Smooth muscle cell (in vitro differentiated cells): ENCODE measurements around the gene SLC25A21. TPM values are rescaled to one million over a fixed set of nuclear protein-coding genes. Genes with fewer than 3 reads are reported as not detected.

Experiments
- DNase-seq: peaks from one replicate; lab custom pipeline; 2025; ENCODE audit not compliant: unreplicated experiment; lab: John Stamatoyannopoulos, UW
- H2AFZ ChIP-seq: fragments of 200-600 bp; sonication (generic); 2 replicates; pipeline ENCODE4 v1.6.0; 2016; ENCODE audit warnings: antibody characterized with exemption, low read depth, mild to moderate bottlenecking
- H3F3A ChIP-seq: fragments of 200-600 bp; sonication (generic); 2 replicates; pipeline ENCODE4 v1.6.0; 2017; ENCODE audit warnings: antibody characterized with exemption, low read depth
- H3K27ac ChIP-seq: fragments of 200-600 bp; sonication (generic); 2 replicates; pipeline ENCODE4 v1.5.1; 2016; ENCODE audit warnings: low read depth, mild to moderate bottlenecking
- H3K27me3 ChIP-seq: fragments of 200-600 bp; sonication (generic); 2 replicates; pipeline ENCODE4 v1.6.1; 2016; ENCODE audit warnings: low read depth, mild to moderate bottlenecking
- H3K36me3 ChIP-seq: fragments of 200-600 bp; sonication (generic); 2 replicates; pipeline ENCODE4 v1.5.1; 2016; ENCODE audit warnings: low read depth
- H3K4me1 ChIP-seq: fragments of 200-600 bp; sonication (generic); 2 replicates; pipeline ENCODE4 v1.5.1; 2016; ENCODE audit warnings: low read depth
- H3K4me2 ChIP-seq: fragments of 200-600 bp; sonication (generic); 2 replicates; pipeline ENCODE4 v1.6.0; 2016; ENCODE audit warnings: mild to moderate bottlenecking
- H3K4me3 ChIP-seq: fragments of 200-600 bp; sonication (generic); 2 replicates; pipeline ENCODE4 v1.5.1; 2016; ENCODE audit warnings: mild to moderate bottlenecking
- H3K79me2 ChIP-seq: fragments of 200-600 bp; sonication (generic); 2 replicates; pipeline ENCODE4 v1.6.0; 2016; ENCODE audit warnings: low read depth, mild to moderate bottlenecking
- H3K9ac ChIP-seq: fragments of 200-600 bp; sonication (generic); 2 replicates; pipeline ENCODE4 v1.6.0; 2016; ENCODE audit warnings: low read depth
- H3K9me3 ChIP-seq: fragments of 200-600 bp; sonication (generic); replicated peaks from 2 replicates; pipeline ENCODE4 v1.5.1; 2016; ENCODE audit warnings: low read depth
- H4K20me1 ChIP-seq: fragments of 200-600 bp; sonication (generic); 2 replicates; pipeline ENCODE4 v1.6.0; 2016; ENCODE audit warnings: low read depth
- WGBS: methylation state at CpG from one replicate; pipeline ENCODE4 v1.1.7; 2016; ENCODE audit warnings: low lambda C conversion rate; 5-methylcytosine and 5-hydroxymethylcytosine counted together
- polyA plus RNA-seq: library from polyadenylated mRNA; unstranded; fragments of >200 nt; fragmentation: Nextera tagmentation; extraction: Ambion mirVana; gene quantifications from 2 replicates; pipeline ENCODE4 v1.2.1, GENCODE V29; 2016
- total RNA-seq: library from RNA; depleted of rRNA; stranded (reverse); fragments of >200 nt; gene quantifications from 2 replicates; pipeline ENCODE4 v1.2.3, GENCODE V29; 2014
- TF ChIP-seq, protein P1 (sequence below): fragments of 200-600 bp; sonication (generic); IDR thresholded peaks from 2 replicates; pipeline ENCODE4 v1.5.1; 2017; ENCODE audit warnings: borderline replicate concordance, mild to moderate bottlenecking, antibody characterized with exemption; ENCODE audit not compliant: insufficient read depth, poor library complexity, severe bottlenecking

Gene SLC25A21
- total and polyA plus RNA-seq, 2 experiments from 2014 or later = 1.1 TPM; not detected in 1

DNA sequence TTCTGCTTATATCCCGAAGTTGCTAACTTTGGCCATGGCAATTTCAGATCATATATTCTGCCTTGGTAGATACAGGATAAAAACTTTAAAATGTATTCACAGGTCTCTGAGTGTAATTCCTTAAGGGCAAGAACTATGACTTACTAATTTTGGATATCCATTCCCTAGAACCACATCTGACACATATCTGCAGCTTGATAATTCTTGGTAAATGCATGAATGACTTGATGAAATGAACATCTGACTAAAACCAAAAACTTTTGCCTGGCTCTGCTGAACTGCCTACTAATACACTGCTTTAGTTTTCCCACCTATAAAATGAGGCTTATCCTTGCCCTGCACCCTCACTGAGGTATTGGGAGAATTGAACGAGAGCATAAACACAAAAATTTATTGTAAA is 32.2 kb downstream of the SLC25A21 start:
- no peak overlapping the region for H3K4me3 ChIP-seq
- no peaks in the 10 kb centered on the region for H3K27me3 ChIP-seq
- TF ChIP-seq, protein P1, sequence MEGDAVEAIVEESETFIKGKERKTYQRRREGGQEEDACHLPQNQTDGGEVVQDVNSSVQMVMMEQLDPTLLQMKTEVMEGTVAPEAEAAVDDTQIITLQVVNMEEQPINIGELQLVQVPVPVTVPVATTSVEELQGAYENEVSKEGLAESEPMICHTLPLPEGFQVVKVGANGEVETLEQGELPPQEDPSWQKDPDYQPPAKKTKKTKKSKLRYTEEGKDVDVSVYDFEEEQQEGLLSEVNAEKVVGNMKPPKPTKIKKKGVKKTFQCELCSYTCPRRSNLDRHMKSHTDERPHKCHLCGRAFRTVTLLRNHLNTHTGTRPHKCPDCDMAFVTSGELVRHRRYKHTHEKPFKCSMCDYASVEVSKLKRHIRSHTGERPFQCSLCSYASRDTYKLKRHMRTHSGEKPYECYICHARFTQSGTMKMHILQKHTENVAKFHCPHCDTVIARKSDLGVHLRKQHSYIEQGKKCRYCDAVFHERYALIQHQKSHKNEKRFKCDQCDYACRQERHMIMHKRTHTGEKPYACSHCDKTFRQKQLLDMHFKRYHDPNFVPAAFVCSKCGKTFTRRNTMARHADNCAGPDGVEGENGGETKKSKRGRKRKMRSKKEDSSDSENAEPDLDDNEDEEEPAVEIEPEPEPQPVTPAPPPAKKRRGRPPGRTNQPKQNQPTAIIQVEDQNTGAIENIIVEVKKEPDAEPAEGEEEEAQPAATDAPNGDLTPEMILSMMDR = no peak
- H3K27ac ChIP-seq = no peak overlapping the region
- no peak overlapping the region for H3K4me2 ChIP-seq
- H3K9me3 ChIP-seq = no peaks in the 10 kb centered on the region
- no peaks in the 10 kb centered on the region for H3K36me3 ChIP-seq
- H2AFZ ChIP-seq = no peak overlapping the region
- H3F3A ChIP-seq = no peaks in the 10 kb centered on the region
- H4K20me1 ChIP-seq = no peaks in the 10 kb centered on the region
- H3K4me1 ChIP-seq = no peaks in the 10 kb centered on the region
- WGBS = 86% methylated on average over 2 of the region's 2 CpGs
- H3K79me2 ChIP-seq = no peaks in the 10 kb centered on the region
- no peak overlapping the region for H3K9ac ChIP-seq
- DNase-seq = no peak

DNA sequence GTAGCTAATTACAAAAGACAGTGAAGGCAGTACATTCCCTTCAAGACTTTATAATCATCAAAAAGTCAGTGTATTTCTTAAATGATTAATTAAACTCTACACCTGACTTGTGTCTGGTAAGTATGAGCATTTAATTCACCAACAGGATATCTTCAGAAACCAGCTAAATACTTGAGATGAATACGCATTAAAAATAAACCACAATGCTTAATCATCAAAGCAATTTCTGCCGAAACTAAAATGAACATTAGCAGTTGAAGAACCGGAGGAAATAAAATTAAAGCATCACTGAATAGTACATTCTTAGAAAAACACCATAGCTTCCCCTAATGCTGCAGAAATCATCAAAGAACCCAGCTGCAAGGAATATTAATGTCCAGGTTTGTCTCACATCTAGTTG is 32.7 kb downstream of the SLC25A21 start:
- Histone ChIP-seq H2AFZ (no peak overlapping the region), H3K9ac (no peak overlapping the region), H3K4me1 (no peaks in the 10 kb centered on the region), H3K27ac (no peak overlapping the region), H3K4me3 (no peak overlapping the region), H3K79me2 (no peaks in the 10 kb centered on the region), H3K9me3 (no peaks in the 10 kb centered on the region), H4K20me1 (no peaks in the 10 kb centered on the region), H3K36me3 (no peaks in the 10 kb centered on the region), H3K27me3 (no peaks in the 10 kb centered on the region), H3F3A (no peaks in the 10 kb centered on the region), H3K4me2 (no peak overlapping the region)
- DNase-seq = no peak
- 84% methylated on average over 3 of the region's 3 CpGs for WGBS
- TF ChIP-seq, protein P1 = no peak

DNA sequence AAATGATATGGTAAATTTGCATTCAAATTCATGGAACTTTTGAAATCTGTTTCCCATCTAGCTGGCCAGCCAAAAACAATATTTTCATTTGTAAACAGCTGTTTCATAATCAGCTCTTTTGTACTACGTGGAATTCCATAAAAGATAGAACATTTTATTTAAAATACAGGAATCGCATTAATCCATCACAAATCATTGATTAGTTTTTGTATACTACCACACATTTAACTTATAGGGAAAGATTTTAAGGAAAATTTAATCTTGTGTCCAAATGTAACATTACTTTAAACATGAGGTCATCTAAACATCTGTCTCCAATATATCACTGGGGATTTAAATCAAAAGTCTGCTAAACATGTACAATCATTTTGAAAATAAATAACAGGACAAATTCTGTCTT is 33.5 kb downstream of the SLC25A21 start:
- H3K36me3 ChIP-seq = no peaks in the 10 kb centered on the region
- no peak overlapping the region for H3K4me2 ChIP-seq
- no peaks in the 10 kb centered on the region for H4K20me1 ChIP-seq
- no peak overlapping the region for H3K27ac ChIP-seq
- no peak overlapping the region for H3K4me3 ChIP-seq
- no peaks in the 10 kb centered on the region for H3F3A ChIP-seq
- no peaks in the 10 kb centered on the region for H3K79me2 ChIP-seq
- no peak for DNase-seq
- no peaks in the 10 kb centered on the region for H3K4me1 ChIP-seq
- H3K9me3 ChIP-seq = no peaks in the 10 kb centered on the region
- TF ChIP-seq, protein P1 = no peak
- no peak overlapping the region for H2AFZ ChIP-seq
- H3K9ac ChIP-seq = no peak overlapping the region
- WGBS = 92% methylated on average over 2 of the region's 2 CpGs
- H3K27me3 ChIP-seq = no peaks in the 10 kb centered on the region

DNA sequence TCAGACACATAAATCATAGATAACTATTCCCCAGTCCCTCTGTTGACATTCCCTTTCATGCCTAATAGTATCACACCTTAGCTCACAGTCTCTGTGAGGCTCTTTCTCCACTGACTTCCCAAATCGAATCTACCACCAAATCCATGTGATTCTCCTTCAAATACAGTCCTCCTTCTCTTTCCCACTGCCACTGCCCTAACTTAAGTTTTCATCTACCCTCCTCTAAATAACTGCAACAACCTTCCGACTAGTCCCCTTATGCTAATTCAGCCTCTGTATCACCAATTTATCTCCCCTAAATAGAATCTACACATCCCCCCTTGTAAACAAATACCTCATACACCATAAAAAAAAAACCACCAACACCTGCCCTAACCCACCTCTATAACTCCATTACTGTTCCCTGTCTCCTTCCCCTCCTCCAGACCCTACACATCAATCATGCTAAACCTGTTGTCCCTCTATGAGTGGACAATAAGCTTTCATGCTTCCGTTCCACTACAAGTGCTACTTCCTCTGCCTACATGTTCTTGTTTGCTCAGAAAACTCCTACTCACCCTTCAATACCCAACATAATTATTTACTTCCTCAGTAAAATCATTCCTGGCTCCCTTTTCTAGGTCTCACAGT is 39.0 kb downstream of the SLC25A21 start:
- DNase-seq = no peak
- Histone ChIP-seq H3K9ac (no peak overlapping the region), H2AFZ (no peak overlapping the region), H3K9me3 (no peaks in the 10 kb centered on the region), H3K36me3 (no peaks in the 10 kb centered on the region), H3K79me2 (no peaks in the 10 kb centered on the region), H4K20me1 (no peaks in the 10 kb centered on the region), H3K4me3 (no peak overlapping the region), H3F3A (no peaks in the 10 kb centered on the region), H3K4me1 (no peaks in the 10 kb centered on the region), H3K4me2 (no peak overlapping the region), H3K27ac (no peak overlapping the region), H3K27me3 (no peaks in the 10 kb centered on the region)
- TF ChIP-seq, protein P1 = no peak
- 79% methylated on average over 3 of the region's 3 CpGs for WGBS
